HL-60 (cell line): ENCODE data around the gene CFAP251.
A peak's percentile ranks its signal among the peaks of the same experiment; 100 is the strongest.

ENCODE experiments used
- DNase-seq, 2 experiments: peaks; one replicate each; pipeline ENCODE4 v3.0.0-alpha.2; 2010 to 2020; ENCODE audit warnings: low read depth in 1 of 2, low spot score in 1 of 2
- H3K27ac ChIP-seq: fragments of 250-450 bp; sonication (Bioruptor Pico); replicated peaks from 2 replicates; pipeline ENCODE4 v1.5.1; 2020; ENCODE audit warnings: mild to moderate bottlenecking, moderate library complexity
- H3K27me3 ChIP-seq: fragments of 250-450 bp; sonication (Bioruptor Pico); 2 replicates; pipeline ENCODE4 v1.5.1; 2021; ENCODE audit warnings: mild to moderate bottlenecking, moderate library complexity; ENCODE audit not compliant: insufficient read depth, poor library complexity, severe bottlenecking
- H3K4me3 ChIP-seq: replicated peaks from 2 replicates; pipeline ENCODE4 v1.5.1; 2011; ENCODE audit warnings: mild to moderate bottlenecking, control low read depth, low read length; ENCODE audit not compliant: insufficient read depth
- GABPA ChIP-seq: IDR thresholded peaks from 2 replicates; pipeline ENCODE4 v1.6.1; 2012; ENCODE audit warnings: low read depth
- POLR2AphosphoS5 ChIP-seq: IDR thresholded peaks from 2 replicates; pipeline ENCODE4 v1.6.1; 2012; ENCODE audit warnings: low read depth
- SPI1 ChIP-seq: IDR thresholded peaks from 2 replicates; pipeline ENCODE4 v1.6.1; 2012; ENCODE audit warnings: low read depth, mild to moderate bottlenecking, borderline replicate concordance
- TF ChIP-seq, protein P1 (sequence below): IDR thresholded peaks from one replicate; pipeline ENCODE4 v1.5.1; 2011; ENCODE audit warnings: low read length, control low read depth, inconsistent platforms; ENCODE audit not compliant: insufficient read depth
- TF ChIP-seq, protein P2 (sequence below): IDR thresholded peaks from 2 replicates; pipeline ENCODE4 v1.6.1; 2012; ENCODE audit warnings: low read depth; ENCODE audit not compliant: insufficient replicate concordance

CFAP251 gene

DNA sequence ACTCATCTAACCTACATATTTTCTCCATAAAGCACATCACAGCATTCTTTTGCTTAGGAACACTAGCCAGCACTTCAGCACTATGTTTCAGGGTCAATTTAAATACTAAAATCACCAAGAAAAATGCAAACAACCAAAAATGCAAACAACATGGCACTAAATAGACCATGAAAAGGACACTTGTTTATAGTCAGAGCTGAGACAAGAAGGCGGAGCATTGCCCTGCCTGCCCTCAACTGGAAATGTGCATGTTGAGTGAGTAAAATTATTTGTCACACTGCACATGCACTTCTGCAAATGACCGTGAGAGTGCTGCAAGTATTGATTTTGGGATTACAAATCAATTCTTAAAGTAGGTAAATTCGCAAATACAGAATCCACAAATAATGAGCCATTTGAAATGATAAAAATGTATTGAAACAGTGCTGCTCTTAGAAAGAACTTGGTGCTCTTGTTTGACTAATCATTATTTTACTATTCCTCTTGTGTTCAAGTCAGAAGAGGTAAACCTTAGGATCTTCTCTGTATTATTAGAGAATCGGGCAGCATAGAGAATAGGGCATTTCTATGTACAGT is 34.8 kb downstream of the CFAP251 start:
- TF ChIP-seq GABPA = no peak
- TF ChIP-seq, protein P1, sequence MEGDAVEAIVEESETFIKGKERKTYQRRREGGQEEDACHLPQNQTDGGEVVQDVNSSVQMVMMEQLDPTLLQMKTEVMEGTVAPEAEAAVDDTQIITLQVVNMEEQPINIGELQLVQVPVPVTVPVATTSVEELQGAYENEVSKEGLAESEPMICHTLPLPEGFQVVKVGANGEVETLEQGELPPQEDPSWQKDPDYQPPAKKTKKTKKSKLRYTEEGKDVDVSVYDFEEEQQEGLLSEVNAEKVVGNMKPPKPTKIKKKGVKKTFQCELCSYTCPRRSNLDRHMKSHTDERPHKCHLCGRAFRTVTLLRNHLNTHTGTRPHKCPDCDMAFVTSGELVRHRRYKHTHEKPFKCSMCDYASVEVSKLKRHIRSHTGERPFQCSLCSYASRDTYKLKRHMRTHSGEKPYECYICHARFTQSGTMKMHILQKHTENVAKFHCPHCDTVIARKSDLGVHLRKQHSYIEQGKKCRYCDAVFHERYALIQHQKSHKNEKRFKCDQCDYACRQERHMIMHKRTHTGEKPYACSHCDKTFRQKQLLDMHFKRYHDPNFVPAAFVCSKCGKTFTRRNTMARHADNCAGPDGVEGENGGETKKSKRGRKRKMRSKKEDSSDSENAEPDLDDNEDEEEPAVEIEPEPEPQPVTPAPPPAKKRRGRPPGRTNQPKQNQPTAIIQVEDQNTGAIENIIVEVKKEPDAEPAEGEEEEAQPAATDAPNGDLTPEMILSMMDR = no peak
- DNase-seq = no peak
- Histone ChIP-seq H3K4me3 (no peak overlapping the region), H3K27me3 (no peaks in the 10 kb centered on the region), H3K27ac (no peak overlapping the region)

DNA sequence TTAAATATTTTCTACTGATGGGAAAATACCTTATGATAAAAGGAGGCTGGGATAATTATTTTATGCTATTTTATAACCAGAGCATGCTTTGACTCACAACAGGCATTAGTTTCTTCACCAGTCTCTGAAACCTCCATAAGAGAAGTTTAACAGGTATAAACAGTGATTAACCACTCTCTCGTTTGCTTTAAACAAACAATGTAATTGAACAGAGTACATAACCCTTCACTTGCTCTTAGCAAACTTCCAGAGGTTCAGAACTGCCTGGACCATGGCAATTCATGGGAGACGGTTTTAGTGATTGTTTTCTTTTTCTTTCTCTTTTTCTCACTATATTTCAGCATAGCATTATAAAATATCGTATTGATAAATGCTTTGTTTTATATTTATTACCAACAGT is 35.3 kb downstream of the CFAP251 start:
- Histone ChIP-seq H3K27me3 (no peaks in the 10 kb centered on the region), H3K27ac (no peak overlapping the region), H3K4me3 (no peak overlapping the region)
- DNase-seq = no peak
- TF ChIP-seq, protein P1 = no peak
- no peak for TF ChIP-seq POLR2AphosphoS5
- TF ChIP-seq SPI1 = no peak
- no peak for TF ChIP-seq GABPA
- TF ChIP-seq, protein P2, sequence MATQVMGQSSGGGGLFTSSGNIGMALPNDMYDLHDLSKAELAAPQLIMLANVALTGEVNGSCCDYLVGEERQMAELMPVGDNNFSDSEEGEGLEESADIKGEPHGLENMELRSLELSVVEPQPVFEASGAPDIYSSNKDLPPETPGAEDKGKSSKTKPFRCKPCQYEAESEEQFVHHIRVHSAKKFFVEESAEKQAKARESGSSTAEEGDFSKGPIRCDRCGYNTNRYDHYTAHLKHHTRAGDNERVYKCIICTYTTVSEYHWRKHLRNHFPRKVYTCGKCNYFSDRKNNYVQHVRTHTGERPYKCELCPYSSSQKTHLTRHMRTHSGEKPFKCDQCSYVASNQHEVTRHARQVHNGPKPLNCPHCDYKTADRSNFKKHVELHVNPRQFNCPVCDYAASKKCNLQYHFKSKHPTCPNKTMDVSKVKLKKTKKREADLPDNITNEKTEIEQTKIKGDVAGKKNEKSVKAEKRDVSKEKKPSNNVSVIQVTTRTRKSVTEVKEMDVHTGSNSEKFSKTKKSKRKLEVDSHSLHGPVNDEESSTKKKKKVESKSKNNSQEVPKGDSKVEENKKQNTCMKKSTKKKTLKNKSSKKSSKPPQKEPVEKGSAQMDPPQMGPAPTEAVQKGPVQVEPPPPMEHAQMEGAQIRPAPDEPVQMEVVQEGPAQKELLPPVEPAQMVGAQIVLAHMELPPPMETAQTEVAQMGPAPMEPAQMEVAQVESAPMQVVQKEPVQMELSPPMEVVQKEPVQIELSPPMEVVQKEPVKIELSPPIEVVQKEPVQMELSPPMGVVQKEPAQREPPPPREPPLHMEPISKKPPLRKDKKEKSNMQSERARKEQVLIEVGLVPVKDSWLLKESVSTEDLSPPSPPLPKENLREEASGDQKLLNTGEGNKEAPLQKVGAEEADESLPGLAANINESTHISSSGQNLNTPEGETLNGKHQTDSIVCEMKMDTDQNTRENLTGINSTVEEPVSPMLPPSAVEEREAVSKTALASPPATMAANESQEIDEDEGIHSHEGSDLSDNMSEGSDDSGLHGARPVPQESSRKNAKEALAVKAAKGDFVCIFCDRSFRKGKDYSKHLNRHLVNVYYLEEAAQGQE = no peak

DNA sequence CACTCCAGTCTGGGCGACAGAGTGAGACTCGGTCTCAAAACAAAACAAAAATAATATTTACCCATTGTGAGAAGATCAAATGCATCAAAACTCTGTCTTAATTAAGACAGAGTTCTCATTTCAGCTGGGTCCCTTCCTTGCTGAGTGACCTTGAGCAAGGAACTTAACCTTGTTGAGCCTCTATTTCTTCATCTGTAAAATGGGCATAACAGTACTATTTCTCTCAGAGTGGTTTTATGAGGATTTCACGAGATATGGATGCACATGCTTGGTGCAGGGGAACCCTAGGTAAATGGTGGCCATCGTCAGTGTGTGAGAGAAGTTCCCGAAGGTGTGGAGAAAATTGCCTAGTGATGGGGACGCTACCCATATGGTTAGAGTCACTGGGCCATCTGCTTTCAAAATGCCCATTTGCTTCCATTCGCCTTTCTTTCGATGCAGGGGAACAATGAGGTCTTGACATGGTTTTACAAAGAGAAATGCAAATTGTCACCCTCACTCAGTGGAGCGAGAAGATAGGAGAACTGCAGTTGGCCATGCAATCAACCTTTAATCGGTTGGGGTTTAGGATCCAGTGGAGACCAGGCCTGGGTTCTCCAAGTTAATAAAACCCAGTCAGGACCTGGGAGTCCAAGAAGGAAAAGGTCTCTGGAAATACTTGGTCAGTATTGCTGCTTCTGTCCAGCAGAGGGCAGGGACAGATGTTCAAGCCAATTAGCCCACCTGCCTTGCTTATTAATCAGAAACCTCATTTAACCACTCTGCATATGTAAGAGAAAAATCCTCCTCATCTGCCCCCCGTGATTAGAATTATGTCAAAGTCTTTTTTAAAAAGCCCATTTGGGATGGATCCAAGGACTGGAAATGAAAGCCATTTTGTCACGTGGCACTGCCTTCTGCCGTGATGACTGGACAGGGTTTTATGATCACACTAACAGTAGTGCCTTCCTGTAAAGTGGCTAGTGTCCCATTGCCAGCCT is 37.2 kb downstream of the CFAP251 start:
- no peak for TF ChIP-seq POLR2AphosphoS5
- no peak for TF ChIP-seq GABPA
- no peak for TF ChIP-seq SPI1
- TF ChIP-seq, protein P1 = peak; percentile 40
- TF ChIP-seq, protein P2 = no peak
- H3K27me3 ChIP-seq = no peaks in the 10 kb centered on the region
- H3K27ac ChIP-seq = no peak overlapping the region
- no peak overlapping the region for H3K4me3 ChIP-seq
- no peak for DNase-seq
